GM23338 (cell line): ENCODE data around the gene PAQR9.

Source experiments
- CREB1 ChIP-seq: fragments of 250-450 bp; sonication (Bioruptor Pico); IDR thresholded peaks from 2 replicates; pipeline ENCODE4 v1.5.0; 2020; ENCODE audit warnings: low read depth, mild to moderate bottlenecking, moderate library complexity
- CTCF ChIP-seq, 2 experiments: fragments of 200-600 bp in 1 of 2; sonication (generic) in 1 of 2; conservative IDR thresholded peaks; 2 replicates each; pipeline versions ENCODE4 v1.5.1 to v1.6.1; 2016 to 2017; ENCODE audit warnings: antibody characterized with exemption in 2 of 2, low read depth in 2 of 2, mild to moderate bottlenecking in 2 of 2, moderate library complexity in 1 of 2
- ETS1 ChIP-seq: IDR thresholded peaks from 2 replicates; pipeline ENCODE4 v1.6.1; 2016; ENCODE audit warnings: antibody characterized with exemption
- EZH2 ChIP-seq: fragments of 200-600 bp; sonication (generic); IDR thresholded peaks from one replicate; pipeline ENCODE4 v1.8.0; 2017; ENCODE audit warnings: antibody characterized with exemption, mild to moderate bottlenecking, low read depth; ENCODE audit not compliant: unreplicated experiment
- EZH2phosphoT487 ChIP-seq: fragments of 200-600 bp; sonication (generic); IDR thresholded peaks from one replicate; pipeline ENCODE4 v1.8.1; 2018; ENCODE audit warnings: antibody characterized with exemption; ENCODE audit not compliant: unreplicated experiment
- JUNB ChIP-seq: IDR thresholded peaks from one replicate; pipeline ENCODE4 v1.6.1; 2016; ENCODE audit warnings: antibody characterized with exemption; ENCODE audit not compliant: unreplicated experiment
- POLR2AphosphoS5 ChIP-seq: IDR thresholded peaks from 2 replicates; pipeline ENCODE4 v1.6.1; 2016; ENCODE audit warnings: antibody characterized with exemption, low read depth
- REST ChIP-seq: IDR thresholded peaks from one replicate; pipeline ENCODE4 v1.6.1; 2018; ENCODE audit warnings: antibody characterized with exemption; ENCODE audit not compliant: unreplicated experiment

GRCh38 chr3:142947799-142948575 lies 15.5 kb downstream of the PAQR9 start:
- TF ChIP-seq CTCF (conservative IDR thresholded peaks at IDR 0.05; ENCODE audit: low read depth in 2 of 2) (no peak), POLR2AphosphoS5 (no peak), EZH2 (no peak), REST (no peak), EZH2phosphoT487 (no peak), ETS1 (no peak), CREB1 (no peak), JUNB (no peak)
